Activated naive CD4-positive, alpha-beta T cell treated with anti-CD3 and anti-CD28 coated beads, Interleukin-2, amount 50 U/mL, for 24 hours (primary cell): Measurements from ENCODE around the gene BRICD5.

Experiments
- H3K27ac Mint-ChIP-seq: one replicate; pipeline ENCODE4 v1.8.0; 2021; ENCODE audit warnings: mild to moderate bottlenecking, mixed read lengths
- H3K27me3 Mint-ChIP-seq: one replicate; pipeline ENCODE4 v1.8.0; 2021; ENCODE audit warnings: mixed read lengths
- H3K36me3 Mint-ChIP-seq: one replicate; pipeline ENCODE4 v1.8.0; 2021; ENCODE audit warnings: mixed read lengths
- H3K4me1 Mint-ChIP-seq: one replicate; pipeline ENCODE4 v1.8.0; 2021; ENCODE audit warnings: mixed read lengths
- H3K4me3 Mint-ChIP-seq: one replicate; pipeline ENCODE4 v1.8.0; 2021; ENCODE audit warnings: mild to moderate bottlenecking, mixed read lengths
- H3K9me3 Mint-ChIP-seq: one replicate; pipeline ENCODE4 v1.8.0; 2021; ENCODE audit warnings: mixed read lengths

The BRICD5 gene

GRCh38 chr16:2198283-2198682 lies 12.4 kb downstream of the BRICD5 start:
- no peak overlapping the region for H3K27ac Mint-ChIP-seq
- H3K9me3 Mint-ChIP-seq = no peaks in the 10 kb centered on the region
- H3K36me3 Mint-ChIP-seq = no peaks in the 10 kb centered on the region
- H3K4me3 Mint-ChIP-seq = peak overlapping the region; percentile 59
- H3K4me1 Mint-ChIP-seq = peaks cover 4% of the 10 kb centered on the region
- peaks cover 9% of the 10 kb centered on the region for H3K27me3 Mint-ChIP-seq

- H3K36me3 Mint-ChIP-seq = no peaks in the 10 kb centered on the region
- peak overlapping the region; percentile 59 for H3K4me3 Mint-ChIP-seq
- no peaks in the 10 kb centered on the region for H3K9me3 Mint-ChIP-seq
- H3K27me3 Mint-ChIP-seq = peaks cover 9% of the 10 kb centered on the region
- no peak overlapping the region for H3K27ac Mint-ChIP-seq
- peaks cover 4% of the 10 kb centered on the region for H3K4me1 Mint-ChIP-seq
Observed at GRCh38 chr16:2197765-2198164, 12.9 kb downstream of the BRICD5 start.

GRCh38 chr16:2196981-2197511 lies 13.6 kb downstream of the BRICD5 start:
- Mint-ChIP-seq H3K9me3 (no peaks in the 10 kb centered on the region), H3K27me3 (peaks cover 9% of the 10 kb centered on the region), H3K4me1 (peaks cover 4% of the 10 kb centered on the region), H3K27ac (no peak overlapping the region), H3K36me3 (no peaks in the 10 kb centered on the region), H3K4me3 (peak overlapping the region; percentile 59)

- Mint-ChIP-seq H3K4me1 (peaks cover 4% of the 10 kb centered on the region), H3K36me3 (no peaks in the 10 kb centered on the region), H3K27me3 (peaks cover 9% of the 10 kb centered on the region), H3K9me3 (no peaks in the 10 kb centered on the region), H3K27ac (no peak within 1 kb of the TSS), H3K4me3 (peak within 1 kb of the TSS; percentile 59)
Observed at GRCh38 chr16:2196162-2196980, 14.3 kb downstream of the BRICD5 start, which contains the start of gene CASKIN1. CASKIN1 (minus strand) TSS chr16:2196605; CDS start chr16:2196432, 173 bp downstream.

- H3K36me3 Mint-ChIP-seq = no peaks in the 10 kb centered on the region
- no peak overlapping the region for H3K27ac Mint-ChIP-seq
- no peaks in the 10 kb centered on the region for H3K9me3 Mint-ChIP-seq
- H3K27me3 Mint-ChIP-seq = peaks cover 9% of the 10 kb centered on the region
- H3K4me1 Mint-ChIP-seq = peaks cover 4% of the 10 kb centered on the region
- peak overlapping the region; percentile 36 for H3K4me3 Mint-ChIP-seq
Observed at GRCh38 chr16:2195322-2196161, 15.1 kb downstream of the BRICD5 start.

- H3K27me3 Mint-ChIP-seq = peaks cover 9% of the 10 kb centered on the region
- no peaks in the 10 kb centered on the region for H3K9me3 Mint-ChIP-seq
- H3K27ac Mint-ChIP-seq = no peak overlapping the region
- no peaks in the 10 kb centered on the region for H3K36me3 Mint-ChIP-seq
- peak overlapping the region; percentile 36 for H3K4me3 Mint-ChIP-seq
- peaks cover 4% of the 10 kb centered on the region for H3K4me1 Mint-ChIP-seq
Observed at GRCh38 chr16:2194852-2195321, 15.8 kb downstream of the BRICD5 start.

- Mint-ChIP-seq H3K4me3 (no peak overlapping the region), H3K27me3 (peaks cover 9% of the 10 kb centered on the region)
Observed at GRCh38 chr16:2194166-2194834, 16.4 kb downstream of the BRICD5 start.

GRCh38 chr16:2191446-2191706 lies 19.3 kb downstream of the BRICD5 start:
- no peak overlapping the region for H3K4me3 Mint-ChIP-seq
- no peak overlapping the region for H3K27ac Mint-ChIP-seq
- no peaks in the 10 kb centered on the region for H3K36me3 Mint-ChIP-seq
- peaks cover 4% of the 10 kb centered on the region for H3K27me3 Mint-ChIP-seq
- H3K9me3 Mint-ChIP-seq = no peaks in the 10 kb centered on the region
- H3K4me1 Mint-ChIP-seq = peaks cover 4% of the 10 kb centered on the region

More at GRCh38 chr16:2194166-2194834, 16.4 kb downstream of the BRICD5 start:
- no peaks in the 10 kb centered on the region for H3K36me3 Mint-ChIP-seq
- peaks cover 4% of the 10 kb centered on the region for H3K4me1 Mint-ChIP-seq
- no peaks in the 10 kb centered on the region for H3K9me3 Mint-ChIP-seq
- H3K27ac Mint-ChIP-seq = no peak overlapping the region

GRCh38 chr16:2190659-2191445 lies 19.8 kb downstream of the BRICD5 start:
- Mint-ChIP-seq H3K36me3 (no peaks in the 10 kb centered on the region), H3K4me3 (no peak overlapping the region), H3K27ac (no peak overlapping the region), H3K9me3 (no peaks in the 10 kb centered on the region), H3K4me1 (peaks cover 4% of the 10 kb centered on the region), H3K27me3 (peaks cover 4% of the 10 kb centered on the region)

- H3K27me3 Mint-ChIP-seq = peaks cover 4% of the 10 kb centered on the region
- H3K4me3 Mint-ChIP-seq = no peak overlapping the region
- H3K9me3 Mint-ChIP-seq = no peaks in the 10 kb centered on the region
- peaks cover 4% of the 10 kb centered on the region for H3K4me1 Mint-ChIP-seq
- H3K27ac Mint-ChIP-seq = no peak overlapping the region
- no peaks in the 10 kb centered on the region for H3K36me3 Mint-ChIP-seq
Observed at GRCh38 chr16:2190002-2190658, 20.5 kb downstream of the BRICD5 start.

- Mint-ChIP-seq H3K4me3 (no peak overlapping the region), H3K27me3 (no peaks in the 10 kb centered on the region), H3K9me3 (no peaks in the 10 kb centered on the region), H3K36me3 (no peaks in the 10 kb centered on the region), H3K27ac (no peak overlapping the region), H3K4me1 (no peaks in the 10 kb centered on the region)
Observed at GRCh38 chr16:2189252-2189893, 21.3 kb downstream of the BRICD5 start.

- H3K27me3 Mint-ChIP-seq = no peaks in the 10 kb centered on the region
- H3K36me3 Mint-ChIP-seq = no peaks in the 10 kb centered on the region
- H3K4me1 Mint-ChIP-seq = no peaks in the 10 kb centered on the region
- H3K4me3 Mint-ChIP-seq = no peak overlapping the region
- H3K9me3 Mint-ChIP-seq = no peaks in the 10 kb centered on the region
- H3K27ac Mint-ChIP-seq = no peak overlapping the region
Observed at GRCh38 chr16:2188395-2188794, 22.3 kb downstream of the BRICD5 start.

- Mint-ChIP-seq H3K9me3 (no peaks in the 10 kb centered on the region), H3K4me1 (no peaks in the 10 kb centered on the region), H3K36me3 (no peaks in the 10 kb centered on the region)
Observed at GRCh38 chr16:2187212-2187611, 23.5 kb downstream of the BRICD5 start.

GRCh38 chr16:2186505-2186904 lies 24.2 kb downstream of the BRICD5 start:
- Mint-ChIP-seq H3K4me1 (no peaks in the 10 kb centered on the region), H3K36me3 (no peaks in the 10 kb centered on the region), H3K27me3 (no peaks in the 10 kb centered on the region), H3K27ac (no peak overlapping the region), H3K9me3 (no peaks in the 10 kb centered on the region), H3K4me3 (no peak overlapping the region)

More at GRCh38 chr16:2187212-2187611, 23.5 kb downstream of the BRICD5 start:
- no peaks in the 10 kb centered on the region for H3K27me3 Mint-ChIP-seq
- no peak overlapping the region for H3K27ac Mint-ChIP-seq
- H3K4me3 Mint-ChIP-seq = no peak overlapping the region
